HepG2 (cell line): ENCODE data around the gene CAPG. TPM values are rescaled to one million over a fixed set of nuclear protein-coding genes. Genes with fewer than 3 reads are reported as not detected.

Experiments
- ATAC-seq: fragments of 200-7000 bp; cut with Tn5 transposase; 3 replicates; pipeline ENCODE4 v1.9.1; 2020; ENCODE audit warnings: mild to moderate bottlenecking, moderate library complexity
- BruUV-seq: library from RNA; stranded (reverse); fragments of 400-500 nt; replicated peaks from 2 replicates; lab custom pipeline; 2021; lab: Mats Ljungman, UMichigan
- CTCF ChIA-PET: fragments of 300-600 bp; formaldehyde crosslinking; extraction: SDS; loops from one replicate; lab custom pipeline; 2021; ENCODE audit warnings: low total read pairs, inconsistent platforms, low intra/inter-chr PET ratio; lab: Yijun Ruan, JAX
- POLR2A ChIA-PET: fragments of 350-600 bp; sonication (Branson Sonifier 250); formaldehyde crosslinking; loops from one replicate; lab custom pipeline; 2020; ENCODE audit warnings: antibody characterized with exemption, inconsistent platforms; lab: Yijun Ruan, JAX
- DNase-seq: peaks from one replicate; pipeline ENCODE4 v3.0.0-alpha.2; 2015; ENCODE audit warnings: low spot score
- FAIRE-seq: peaks from 3 replicates; lab custom pipeline; 2011; peaks lifted over from hg19 to GRCh38; lab: Jason Lieb, UNC
- H2AFZ ChIP-seq: one replicate; pipeline ENCODE4 v1.6.1; 2011; ENCODE audit warnings: low read length, inconsistent platforms
- H3K27ac ChIP-seq: fragments of 300-600 bp; 3 replicates; pipeline ENCODE4 v1.8.0; 2011; ENCODE audit warnings: mixed run types, mild to moderate bottlenecking, mixed read lengths, low read length, inconsistent platforms; ENCODE audit not compliant: insufficient read depth; ENCODE audit errors: extremely low read length
- H3K27me3 ChIP-seq, 2 experiments: fragments of 200-600 bp in 1 of 2; 2 replicates in 1 of 2; 3 replicates in 1 of 2; pipeline versions ENCODE4 v1.6.0 to v1.8.0; 2011; ENCODE audit warnings: low read length in 2 of 2, mild to moderate bottlenecking in 2 of 2, moderate library complexity in 2 of 2, inconsistent platforms in 1 of 2; ENCODE audit not compliant: insufficient read depth in 2 of 2, control insufficient read depth in 1 of 2
- H3K36me3 ChIP-seq, 2 experiments: fragments of 200-600 bp in 1 of 2; replicated peaks in 1 of 2; 2 replicates in 1 of 2; 3 replicates in 1 of 2; pipeline versions ENCODE4 v1.5.1 to v1.8.0; 2011; ENCODE audit warnings: low read length in 2 of 2, inconsistent platforms in 1 of 2; ENCODE audit not compliant: insufficient read depth in 2 of 2, control insufficient read depth in 1 of 2
- H3K4me1 ChIP-seq: 2 replicates; pipeline ENCODE4 v1.5.1; 2012; ENCODE audit warnings: low read length, inconsistent platforms; ENCODE audit not compliant: insufficient read depth
- H3K4me2 ChIP-seq: 2 replicates; pipeline ENCODE4 v1.6.0; 2011; ENCODE audit warnings: low read depth, low read length, inconsistent platforms
- H3K4me3 ChIP-seq, 3 experiments: fragments of 200-600 bp in 1 of 3; sonication (generic), shearing (Covaris generic) in 1 of 3; replicated peaks in 1 of 3; 2 replicates each; pipeline ENCODE4 v1.5.1; 2011 to 2016; ENCODE audit warnings: low read length in 3 of 3, inconsistent platforms in 2 of 3, low read depth in 2 of 3, mild to moderate bottlenecking in 2 of 3, control low read depth in 1 of 3, mixed read lengths in 1 of 3; ENCODE audit not compliant: insufficient read depth in 1 of 3
- H3K79me2 ChIP-seq: one replicate; pipeline ENCODE4 v1.6.1; 2011; ENCODE audit warnings: low read length, inconsistent platforms; ENCODE audit not compliant: insufficient read depth
- H3K9ac ChIP-seq: 2 replicates; pipeline ENCODE4 v1.6.0; 2011; ENCODE audit warnings: mild to moderate bottlenecking, low read depth, low read length, inconsistent platforms; ENCODE audit not compliant: insufficient read depth
- H3K9me3 ChIP-seq: 2 replicates; pipeline ENCODE4 v1.5.1; 2012; ENCODE audit warnings: mild to moderate bottlenecking, low read length
- H4K20me1 ChIP-seq: 2 replicates; pipeline ENCODE4 v1.6.0; 2011; ENCODE audit warnings: inconsistent platforms, mild to moderate bottlenecking, low read length, moderate library complexity; ENCODE audit not compliant: insufficient read depth
- JUN ChIP-seq: sonication (generic); formaldehyde crosslinking; IDR thresholded peaks from 2 replicates; pipeline ENCODE4 v1.4.0; 2020; ENCODE audit warnings: mild to moderate bottlenecking, missing genetic modification reagents
- KLF9 ChIP-seq: IDR thresholded peaks from 2 replicates; pipeline ENCODE4 v1.6.1; 2016; ENCODE audit warnings: low read depth
- NFIB ChIP-seq: sonication (generic); formaldehyde crosslinking; IDR thresholded peaks from 2 replicates; pipeline ENCODE4 v1.9.0; 2021; ENCODE audit warnings: missing genetic modification reagents, mild to moderate bottlenecking, borderline replicate concordance
- RBFOX2 ChIP-seq: fragments of 200-400 bp; formaldehyde crosslinking; IDR thresholded peaks from 2 replicates; pipeline ENCODE4 v1.6.1; 2017; ENCODE audit warnings: low read depth, mild to moderate bottlenecking, low read length
- SAFB2 ChIP-seq: sonication (generic); formaldehyde crosslinking; IDR thresholded peaks from 2 replicates; pipeline ENCODE4 v1.5.1; 2020; ENCODE audit warnings: missing genetic modification reagents, low read depth, mild to moderate bottlenecking, borderline replicate concordance
- SAP130 ChIP-seq: IDR thresholded peaks from 2 replicates; pipeline ENCODE4 v1.6.1; 2016; ENCODE audit warnings: low read depth
- ZMAT3 ChIP-seq: sonication (generic); formaldehyde crosslinking; conservative IDR thresholded peaks from 2 replicates; pipeline ENCODE4 v1.7.0; 2021; ENCODE audit warnings: missing genetic modification reagents
- ZNF317 ChIP-seq: sonication (generic); formaldehyde crosslinking; IDR thresholded peaks from 2 replicates; pipeline ENCODE4 v1.5.0; 2020; ENCODE audit warnings: mild to moderate bottlenecking, missing genetic modification reagents
- ZNF572 ChIP-seq: sonication (generic); formaldehyde crosslinking; IDR thresholded peaks from 2 replicates; pipeline ENCODE4 v1.5.1; 2020; ENCODE audit warnings: mild to moderate bottlenecking, missing genetic modification reagents
- ZNF652 ChIP-seq: IDR thresholded peaks from 2 replicates; pipeline ENCODE4 v1.6.1; 2016; ENCODE audit warnings: low read depth, borderline replicate concordance
- whole genome bisulfite sequencing: methylation state at CpG from one replicate; pipeline ENCODE4 v1.1.6; 2017; ENCODE audit warnings: low lambda C conversion rate; 5-methylcytosine and 5-hydroxymethylcytosine counted together
- in situ Hi-C: cut with HindIII; loops from 2 replicates; pipeline ENCODE4 v1.10.0; 2017; ENCODE audit warnings: low pct_unique_long_range_greater_than_20kb; ENCODE audit not compliant: extremely low pct_ligation_motif_present
- intact Hi-C: fragments of 100-400 bp; cut with micrococcal nuclease; formaldehyde crosslinking; loops from one replicate; pipeline ENCODE4 v1.10.0; 2022; ENCODE audit not compliant: unreplicated experiment
- polyA plus RNA-seq, 8 experiments: library from polyadenylated mRNA; depleted of rRNA in 3 of 8; stranded (reverse) in 7 of 8; unstranded in 1 of 8; fragments of >200 nt; fragmentation: Illumina TruSeq in 4 of 8; extraction: Trizol in 4 of 8; gene quantifications; 2 replicates each; pipeline versions ENCODE4 v1.2.1 to v1.2.3, GENCODE V29; 2011 to 2016; ENCODE audit warnings: low read depth in 4 of 8, missing spikeins in 1 of 8, mixed read lengths in 1 of 8; ENCODE audit not compliant: insufficient read depth in 1 of 8
- total RNA-seq, 5 experiments: library from RNA; depleted of rRNA; stranded (reverse); fragments of >200 nt; fragmentation: Illumina TruSeq; extraction: Trizol; gene quantifications; 2 replicates each; pipeline ENCODE4 v1.2.3, GENCODE V29; 2016; ENCODE audit warnings: low read depth in 1 of 5
- TF ChIP-seq, protein P1 (sequence below): sonication (generic); formaldehyde crosslinking; IDR thresholded peaks from 2 replicates; pipeline ENCODE4 v1.5.1; 2020; ENCODE audit warnings: missing genetic modification reagents, mild to moderate bottlenecking, borderline replicate concordance
- TF ChIP-seq, protein P2 (sequence below): sonication (generic); formaldehyde crosslinking; IDR thresholded peaks from 2 replicates; pipeline ENCODE4 v1.4.0; 2020; ENCODE audit warnings: mild to moderate bottlenecking, missing genetic modification reagents
- TF ChIP-seq, protein P3 (sequence below): IDR thresholded peaks from 2 replicates; pipeline ENCODE4 v1.6.1; 2016; ENCODE audit warnings: missing biosample characterization, missing genetic modification reagents, low read depth
- TF ChIP-seq, protein P4 (sequence below): sonication (generic); formaldehyde crosslinking; IDR thresholded peaks from 2 replicates; pipeline ENCODE4 v1.4.0; 2020; ENCODE audit warnings: missing genetic modification reagents, low read depth, mild to moderate bottlenecking, borderline replicate concordance
- TF ChIP-seq, protein P5 (sequence below), 2 experiments: IDR thresholded peaks; 2 replicates each; pipeline ENCODE4 v1.6.1; 2011 to 2012; ENCODE audit warnings: low read length in 2 of 2, borderline replicate concordance in 1 of 2, low read depth in 1 of 2, mild to moderate bottlenecking in 1 of 2, moderate library complexity in 1 of 2

CAPG gene
- total and polyA plus RNA-seq, 2 of the 13 experiments (the other 11 are each of a cell fraction or from before 2014, with no cell fraction given), result 12.7 to 18.2 TPM

DNA sequence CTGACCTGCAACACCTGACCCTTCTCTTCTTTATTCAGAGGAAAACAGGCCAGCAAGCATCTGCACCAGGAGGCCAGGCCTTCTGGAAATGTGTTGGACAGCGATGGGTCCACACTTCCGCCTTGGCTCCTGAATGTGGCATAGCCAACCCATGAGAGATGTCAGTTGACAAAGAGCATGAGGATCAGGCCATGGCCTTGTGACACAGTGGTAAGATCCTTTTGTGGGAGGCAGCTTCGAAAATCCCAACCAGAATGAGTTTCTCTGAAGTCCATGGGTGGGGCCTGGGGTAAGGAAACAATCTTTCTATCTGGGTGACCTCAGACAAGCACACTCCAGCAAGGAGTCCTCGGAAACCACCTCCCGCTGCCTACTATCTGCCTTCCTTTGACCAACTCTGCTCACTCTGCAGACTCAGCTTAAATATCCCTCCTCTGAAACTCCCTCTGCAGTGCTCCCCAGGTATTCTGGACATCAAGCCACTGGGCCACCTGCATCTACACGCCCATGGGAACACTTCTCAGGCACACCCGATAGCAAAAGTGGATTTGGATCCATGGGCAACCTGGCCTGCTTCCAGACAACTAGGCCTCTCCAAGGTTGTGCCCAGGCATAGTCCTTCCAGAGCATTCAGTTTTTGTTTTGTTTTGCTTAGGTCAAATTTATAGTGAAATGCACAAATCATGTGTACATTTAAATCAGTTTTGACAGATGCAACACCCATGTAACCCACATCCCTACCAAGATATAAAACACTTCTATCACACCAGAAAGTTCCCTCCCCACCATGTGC, 4.8 kb upstream of the CAPG start:
- H3K27ac ChIP-seq, result no peak overlapping the region
- WGBS, result 86% methylated on average over 7 of the region's 7 CpGs
- H3K4me2 ChIP-seq, result no peak overlapping the region
- H3K4me3 ChIP-seq, result no peak overlapping the region
- H3K9me3 ChIP-seq, result no peaks in the 10 kb centered on the region
- H3K27me3 ChIP-seq, result no peaks in the 10 kb centered on the region
- ATAC-seq (no peak), FAIRE-seq (no peak), DNase-seq (no peak)
- no peaks in the 10 kb centered on the region for H3K36me3 ChIP-seq
- in situ Hi-C loops (no loop called here), intact Hi-C loops (no loop called here)
- no TSS peak for BruUV-seq
- H4K20me1 ChIP-seq, result no peaks in the 10 kb centered on the region
- H3K9ac ChIP-seq, result no peak overlapping the region
- H3K79me2 ChIP-seq, result peaks cover 4% of the 10 kb centered on the region
- ChIA-PET CTCF (no interaction called here), POLR2A (interaction anchor here (0.9 to 1.1 kb wide), 2 partner anchors 60 to 87 kb away, joined by 3 read pairs; partner anchors contain the start of genes ELMOD3, RETSAT and TGOLN2)
- H2AFZ ChIP-seq, result no peak overlapping the region
- peaks cover 84% of the 10 kb centered on the region for H3K4me1 ChIP-seq
- TF ChIP-seq, protein P1, sequence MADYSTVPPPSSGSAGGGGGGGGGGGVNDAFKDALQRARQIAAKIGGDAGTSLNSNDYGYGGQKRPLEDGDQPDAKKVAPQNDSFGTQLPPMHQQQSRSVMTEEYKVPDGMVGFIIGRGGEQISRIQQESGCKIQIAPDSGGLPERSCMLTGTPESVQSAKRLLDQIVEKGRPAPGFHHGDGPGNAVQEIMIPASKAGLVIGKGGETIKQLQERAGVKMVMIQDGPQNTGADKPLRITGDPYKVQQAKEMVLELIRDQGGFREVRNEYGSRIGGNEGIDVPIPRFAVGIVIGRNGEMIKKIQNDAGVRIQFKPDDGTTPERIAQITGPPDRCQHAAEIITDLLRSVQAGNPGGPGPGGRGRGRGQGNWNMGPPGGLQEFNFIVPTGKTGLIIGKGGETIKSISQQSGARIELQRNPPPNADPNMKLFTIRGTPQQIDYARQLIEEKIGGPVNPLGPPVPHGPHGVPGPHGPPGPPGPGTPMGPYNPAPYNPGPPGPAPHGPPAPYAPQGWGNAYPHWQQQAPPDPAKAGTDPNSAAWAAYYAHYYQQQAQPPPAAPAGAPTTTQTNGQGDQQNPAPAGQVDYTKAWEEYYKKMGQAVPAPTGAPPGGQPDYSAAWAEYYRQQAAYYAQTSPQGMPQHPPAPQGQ (CRISPR knock-in tag), result no peak
- TF ChIP-seq SAFB2 (CRISPR knock-in tag) (no peak), RBFOX2 (no peak), SAP130 (CRISPR knock-in tag) (no peak), ZNF317 (CRISPR knock-in tag) (no peak), JUN (CRISPR knock-in tag) (no peak), ZMAT3 (no peak), NFIB (CRISPR knock-in tag) (no peak), ZNF572 (CRISPR knock-in tag) (no peak), KLF9 (CRISPR knock-in tag) (no peak), ZNF652 (CRISPR knock-in tag) (no peak)
- TF ChIP-seq, protein P2, sequence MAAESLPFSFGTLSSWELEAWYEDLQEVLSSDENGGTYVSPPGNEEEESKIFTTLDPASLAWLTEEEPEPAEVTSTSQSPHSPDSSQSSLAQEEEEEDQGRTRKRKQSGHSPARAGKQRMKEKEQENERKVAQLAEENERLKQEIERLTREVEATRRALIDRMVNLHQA (CRISPR knock-in tag), result no peak
- TF ChIP-seq, protein P3, sequence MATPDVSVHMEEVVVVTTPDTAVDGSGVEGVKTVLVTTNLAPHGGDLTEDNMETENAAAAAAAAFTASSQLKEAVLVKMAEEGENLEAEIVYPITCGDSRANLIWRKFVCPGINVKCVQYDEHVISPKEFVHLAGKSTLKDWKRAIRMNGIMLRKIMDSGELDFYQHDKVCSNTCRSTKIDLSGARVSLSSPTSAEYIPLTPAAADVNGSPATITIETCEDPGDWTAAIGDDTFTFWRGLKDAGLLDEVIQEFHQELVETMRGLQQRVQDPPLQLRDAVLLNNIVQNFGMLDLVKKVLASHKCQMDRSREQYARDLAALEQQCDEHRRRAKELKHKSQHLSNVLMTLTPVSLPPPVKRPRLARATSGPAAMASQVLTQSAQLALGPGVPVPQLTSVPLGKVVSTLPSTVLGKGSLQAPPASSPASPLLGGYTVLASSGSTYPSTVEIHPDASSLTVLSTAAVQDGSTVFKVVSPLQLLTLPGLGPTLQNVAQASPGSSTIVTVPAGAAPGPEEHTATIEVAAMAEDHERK (CRISPR knock-in tag), result no peak
- TF ChIP-seq, protein P4, sequence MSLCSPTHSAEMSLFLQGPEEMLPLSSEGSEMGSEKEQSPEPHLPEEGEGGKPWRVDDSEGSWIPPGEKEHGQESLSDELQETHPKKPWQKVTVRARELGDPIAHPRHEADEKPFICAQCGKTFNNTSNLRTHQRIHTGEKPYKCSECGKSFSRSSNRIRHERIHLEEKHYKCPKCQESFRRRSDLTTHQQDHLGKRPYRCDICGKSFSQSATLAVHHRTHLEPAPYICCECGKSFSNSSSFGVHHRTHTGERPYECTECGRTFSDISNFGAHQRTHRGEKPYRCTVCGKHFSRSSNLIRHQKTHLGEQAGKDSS, result no peak
- TF ChIP-seq, protein P5, sequence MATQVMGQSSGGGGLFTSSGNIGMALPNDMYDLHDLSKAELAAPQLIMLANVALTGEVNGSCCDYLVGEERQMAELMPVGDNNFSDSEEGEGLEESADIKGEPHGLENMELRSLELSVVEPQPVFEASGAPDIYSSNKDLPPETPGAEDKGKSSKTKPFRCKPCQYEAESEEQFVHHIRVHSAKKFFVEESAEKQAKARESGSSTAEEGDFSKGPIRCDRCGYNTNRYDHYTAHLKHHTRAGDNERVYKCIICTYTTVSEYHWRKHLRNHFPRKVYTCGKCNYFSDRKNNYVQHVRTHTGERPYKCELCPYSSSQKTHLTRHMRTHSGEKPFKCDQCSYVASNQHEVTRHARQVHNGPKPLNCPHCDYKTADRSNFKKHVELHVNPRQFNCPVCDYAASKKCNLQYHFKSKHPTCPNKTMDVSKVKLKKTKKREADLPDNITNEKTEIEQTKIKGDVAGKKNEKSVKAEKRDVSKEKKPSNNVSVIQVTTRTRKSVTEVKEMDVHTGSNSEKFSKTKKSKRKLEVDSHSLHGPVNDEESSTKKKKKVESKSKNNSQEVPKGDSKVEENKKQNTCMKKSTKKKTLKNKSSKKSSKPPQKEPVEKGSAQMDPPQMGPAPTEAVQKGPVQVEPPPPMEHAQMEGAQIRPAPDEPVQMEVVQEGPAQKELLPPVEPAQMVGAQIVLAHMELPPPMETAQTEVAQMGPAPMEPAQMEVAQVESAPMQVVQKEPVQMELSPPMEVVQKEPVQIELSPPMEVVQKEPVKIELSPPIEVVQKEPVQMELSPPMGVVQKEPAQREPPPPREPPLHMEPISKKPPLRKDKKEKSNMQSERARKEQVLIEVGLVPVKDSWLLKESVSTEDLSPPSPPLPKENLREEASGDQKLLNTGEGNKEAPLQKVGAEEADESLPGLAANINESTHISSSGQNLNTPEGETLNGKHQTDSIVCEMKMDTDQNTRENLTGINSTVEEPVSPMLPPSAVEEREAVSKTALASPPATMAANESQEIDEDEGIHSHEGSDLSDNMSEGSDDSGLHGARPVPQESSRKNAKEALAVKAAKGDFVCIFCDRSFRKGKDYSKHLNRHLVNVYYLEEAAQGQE (IDR thresholded peaks at IDR 0.05; ENCODE audit: borderline replicate concordance in 1 of 2, low read depth in 1 of 2, low read length in 2 of 2), result no peak
